Cardiac fibroblast (primary cell): Measurements from ENCODE around the gene CRACDL.

Experiments
- DNase-seq, 2 donors: peaks; one replicate each; pipeline versions ENCODE4 v3.0.0 to v3.0.0-alpha.2; 2010; ENCODE audit warnings: low read depth in 2 of 2
- H3K4me3 ChIP-seq, 2 donors: replicated peaks in 1 of 2; 1 replicate in 1 of 2; 2 replicates in 1 of 2; pipeline ENCODE4 v1.5.1; 2011; ENCODE audit warnings: low read depth in 2 of 2, low read length in 2 of 2, mild to moderate bottlenecking in 2 of 2, moderate library complexity in 1 of 2
- TF ChIP-seq, protein P1 (sequence below): IDR thresholded peaks from one replicate; pipeline ENCODE4 v1.5.1; 2011; ENCODE audit warnings: low read depth, mild to moderate bottlenecking, low read length, inconsistent platforms

Gene CRACDL

GRCh38 chr2:98833917-98834263 is 102.1 kb downstream of the CRACDL start:
- H3K4me3 ChIP-seq, result no peak overlapping the region
- no peak for DNase-seq
- TF ChIP-seq, protein P1, sequence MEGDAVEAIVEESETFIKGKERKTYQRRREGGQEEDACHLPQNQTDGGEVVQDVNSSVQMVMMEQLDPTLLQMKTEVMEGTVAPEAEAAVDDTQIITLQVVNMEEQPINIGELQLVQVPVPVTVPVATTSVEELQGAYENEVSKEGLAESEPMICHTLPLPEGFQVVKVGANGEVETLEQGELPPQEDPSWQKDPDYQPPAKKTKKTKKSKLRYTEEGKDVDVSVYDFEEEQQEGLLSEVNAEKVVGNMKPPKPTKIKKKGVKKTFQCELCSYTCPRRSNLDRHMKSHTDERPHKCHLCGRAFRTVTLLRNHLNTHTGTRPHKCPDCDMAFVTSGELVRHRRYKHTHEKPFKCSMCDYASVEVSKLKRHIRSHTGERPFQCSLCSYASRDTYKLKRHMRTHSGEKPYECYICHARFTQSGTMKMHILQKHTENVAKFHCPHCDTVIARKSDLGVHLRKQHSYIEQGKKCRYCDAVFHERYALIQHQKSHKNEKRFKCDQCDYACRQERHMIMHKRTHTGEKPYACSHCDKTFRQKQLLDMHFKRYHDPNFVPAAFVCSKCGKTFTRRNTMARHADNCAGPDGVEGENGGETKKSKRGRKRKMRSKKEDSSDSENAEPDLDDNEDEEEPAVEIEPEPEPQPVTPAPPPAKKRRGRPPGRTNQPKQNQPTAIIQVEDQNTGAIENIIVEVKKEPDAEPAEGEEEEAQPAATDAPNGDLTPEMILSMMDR, result no peak

DNA sequence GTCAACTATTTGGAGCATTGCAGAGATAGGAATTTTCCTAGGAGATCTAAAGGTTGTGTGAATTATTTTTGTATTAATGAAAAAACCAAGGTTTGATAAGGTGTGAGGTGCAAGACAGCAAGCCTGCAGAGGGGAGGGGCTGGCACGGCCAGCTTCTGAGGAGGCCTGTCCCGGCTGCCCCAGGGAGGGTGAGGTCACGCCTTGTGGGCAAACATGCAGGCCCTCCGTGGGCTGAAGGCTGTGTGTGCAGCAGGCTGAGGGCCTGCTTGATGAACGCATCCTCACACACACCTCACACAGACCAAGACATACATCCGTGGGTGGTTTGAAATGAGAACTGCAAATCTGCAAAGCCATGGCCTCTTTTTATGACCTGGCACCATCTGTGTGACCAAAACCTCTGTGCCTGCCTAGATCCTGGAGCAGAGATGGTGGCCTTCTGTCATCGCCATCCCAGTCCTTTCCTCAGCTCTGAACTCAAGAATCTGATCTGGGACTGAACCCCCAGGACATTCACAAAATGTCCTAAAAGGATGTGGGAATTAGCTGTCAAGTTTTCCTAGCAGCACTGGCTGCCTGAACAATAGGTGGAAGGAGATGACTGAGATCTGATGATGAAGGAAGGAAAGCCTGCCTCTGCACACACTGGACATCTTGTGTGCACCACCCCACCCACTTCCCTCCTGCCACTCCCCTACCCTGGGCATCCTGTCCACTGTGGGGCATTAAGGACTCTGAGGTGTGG is 102.7 kb downstream of the CRACDL start:
- H3K4me3 ChIP-seq, result no peak overlapping the region
- DNase-seq, result peak; percentile 8 to 12
- TF ChIP-seq, protein P1, result no peak

- no peak overlapping the region for H3K4me3 ChIP-seq
- DNase-seq, result no peak
- TF ChIP-seq, protein P1, result no peak
Measured at GRCh38 chr2:98832172-98832571, 103.9 kb downstream of the CRACDL start.

- TF ChIP-seq, protein P1, result no peak
- no peak overlapping the region for H3K4me3 ChIP-seq
- DNase-seq, result no peak
Measured at GRCh38 chr2:98830571-98831145, 105.4 kb downstream of the CRACDL start.

DNA sequence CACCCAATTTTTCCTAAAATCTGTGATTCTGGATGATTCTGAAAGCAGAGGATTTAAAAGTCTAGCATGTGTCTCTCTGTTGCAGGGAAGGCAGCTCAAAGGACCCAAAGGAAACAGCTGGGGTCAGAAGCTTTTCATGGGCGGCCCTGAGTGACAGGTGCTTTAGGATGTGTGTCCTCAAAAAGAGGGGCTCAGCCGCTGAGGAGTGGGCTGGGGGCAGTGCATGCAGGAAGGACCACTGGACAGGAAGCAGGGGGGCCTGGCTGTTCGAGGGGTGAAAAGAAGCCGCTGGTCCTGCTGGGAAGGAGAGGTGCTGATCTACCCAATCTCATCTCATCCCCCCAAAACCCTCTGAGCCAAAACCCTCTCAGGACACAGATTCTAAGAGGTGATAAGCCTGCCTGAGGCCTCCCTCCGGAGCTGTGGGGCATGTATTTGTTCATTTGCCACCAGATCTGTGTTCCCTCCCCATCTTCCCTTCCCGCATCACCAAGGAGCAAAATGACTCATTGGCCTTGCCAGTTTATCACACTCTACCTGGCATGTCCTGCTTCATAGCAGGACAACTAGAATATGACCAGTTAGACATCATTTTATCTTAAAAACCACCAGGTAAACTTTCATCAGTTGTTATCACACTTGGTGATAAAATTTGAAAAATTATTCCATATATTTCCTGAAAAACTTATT is 106.3 kb downstream of the CRACDL start:
- DNase-seq, result no peak

GRCh38 chr2:98828793-98829371 is 107.1 kb downstream of the CRACDL start:
- no peak for DNase-seq
- TF ChIP-seq, protein P1, result no peak
- no peak overlapping the region for H3K4me3 ChIP-seq

More for the DNA sequence above, 106.3 kb downstream of the CRACDL start:
- TF ChIP-seq, protein P1, result no peak
- H3K4me3 ChIP-seq, result no peak overlapping the region
